Activated T-cell treated with anti-CD3 and anti-CD28 coated beads, Interleukin-2, amount 50 U/mL, for 72 hours (primary cell): ENCODE data around the gene PHF23. TPM values are rescaled to one million over a fixed set of nuclear protein-coding genes. Genes with fewer than 3 reads are reported as not detected.
A peak's percentile ranks its signal among the peaks of the same experiment; 100 is the strongest.

Experiments
- ATAC-seq, 2 donors: fragments of 150-1000 bp; cut with Tn5 transposase; replicated peaks in 1 of 2; 2 replicates each; pipeline ENCODE4 v1.10.0; 2021; ENCODE audit warnings: moderate library complexity in 2 of 2, mild to moderate bottlenecking in 1 of 2
- DNase-seq, 2 donors: peaks; one replicate each; pipeline ENCODE4 v3.0.0; 2021 to 2022; ENCODE audit warnings: mixed read lengths in 1 of 2
- H3K27ac Mint-ChIP-seq: one replicate; pipeline ENCODE4 v1.8.0; 2022; ENCODE audit warnings: mild to moderate bottlenecking, moderate library complexity, mixed read lengths
- H3K27me3 Mint-ChIP-seq: one replicate; pipeline ENCODE4 v1.8.0; 2022; ENCODE audit warnings: low read depth, mixed read lengths
- H3K36me3 Mint-ChIP-seq, 2 donors: one replicate each; pipeline ENCODE4 v1.8.0; 2022; ENCODE audit warnings: mixed read lengths in 2 of 2, mild to moderate bottlenecking in 1 of 2; ENCODE audit not compliant: insufficient read depth in 2 of 2
- H3K4me1 Mint-ChIP-seq: one replicate; pipeline ENCODE4 v1.8.0; 2022; ENCODE audit warnings: low read depth, mixed read lengths
- H3K4me3 Mint-ChIP-seq, 2 donors: one replicate each; pipeline ENCODE4 v1.8.0; 2022; ENCODE audit warnings: mild to moderate bottlenecking in 2 of 2, mixed read lengths in 2 of 2, moderate library complexity in 2 of 2
- H3K9me3 Mint-ChIP-seq, 2 donors: one replicate each; pipeline ENCODE4 v1.8.0; 2022; ENCODE audit warnings: mixed read lengths in 2 of 2
- total RNA-seq, 2 donors: library from RNA; stranded (reverse); gene quantifications; one replicate each; pipeline ENCODE4 v1.2.3, GENCODE V29; 2022

Gene PHF23
- total RNA-seq, 2 donors from 2014 or later = 28.9 to 32.2 TPM

- Mint-ChIP-seq H3K27ac (peak overlapping the region; percentile 99), H3K36me3 (peaks cover 13 to 19% of the 10 kb centered on the region in 2 donors)
Measured at GRCh38 chr17:7241090-7241733, 2.0 kb upstream of the PHF23 start.

GRCh38 chr17:7240375-7240774, 1.1 kb upstream of the PHF23 start:
- H3K9me3 Mint-ChIP-seq = no peaks in the 10 kb centered on the region
- peaks cover 12 to 16% of the 10 kb centered on the region in 2 donors for H3K36me3 Mint-ChIP-seq

More at GRCh38 chr17:7241090-7241733, 2.0 kb upstream of the PHF23 start:
- Mint-ChIP-seq H3K4me1 (peaks cover 48% of the 10 kb centered on the region), H3K4me3 (peak overlapping the region; percentile 93 to 100), H3K27me3 (no peaks in the 10 kb centered on the region), H3K9me3 (no peaks in the 10 kb centered on the region)
- DNase-seq (no peak), ATAC-seq (no peak)

GRCh38 chr17:7238420-7239090, 702 bp downstream of the PHF23 start:
- Mint-ChIP-seq H3K4me3 (peak overlapping the region; percentile 93 to 100), H3K27me3 (no peaks in the 10 kb centered on the region), H3K9me3 (no peaks in the 10 kb centered on the region), H3K27ac (peak overlapping the region; percentile 94), H3K4me1 (peaks cover 64% of the 10 kb centered on the region), H3K36me3 (peaks cover 13 to 17% of the 10 kb centered on the region in 2 donors)
- DNase-seq (peak in 1 of 2 donors; percentile 38), ATAC-seq (no peak)

More at GRCh38 chr17:7240375-7240774, 1.1 kb upstream of the PHF23 start:
- H3K27me3 Mint-ChIP-seq = no peaks in the 10 kb centered on the region
- H3K4me1 Mint-ChIP-seq = peaks cover 57% of the 10 kb centered on the region
- H3K27ac Mint-ChIP-seq = peak overlapping the region; percentile 76
- DNase-seq (no peak), ATAC-seq (no peak)
- H3K4me3 Mint-ChIP-seq = peak overlapping the region; percentile 93 to 100

GRCh38 chr17:7237761-7238419, 1.4 kb downstream of the PHF23 start:
- H3K36me3 Mint-ChIP-seq = peaks cover 13 to 17% of the 10 kb centered on the region in 2 donors
- no peaks in the 10 kb centered on the region for H3K9me3 Mint-ChIP-seq
- peak overlapping the region; percentile 93 to 100 for H3K4me3 Mint-ChIP-seq
- peak; percentile 88 to 89 for DNase-seq
- H3K27ac Mint-ChIP-seq = peak overlapping the region; percentile 55
- ATAC-seq = peak; percentile 42 to 49
- H3K4me1 Mint-ChIP-seq = peaks cover 67% of the 10 kb centered on the region
- H3K27me3 Mint-ChIP-seq = no peaks in the 10 kb centered on the region

GRCh38 chr17:7237266-7237760, 1.9 kb downstream of the PHF23 start:
- H3K27me3 Mint-ChIP-seq = no peaks in the 10 kb centered on the region
- peaks cover 13 to 17% of the 10 kb centered on the region in 2 donors for H3K36me3 Mint-ChIP-seq
- peaks cover 71% of the 10 kb centered on the region for H3K4me1 Mint-ChIP-seq
- H3K9me3 Mint-ChIP-seq = no peaks in the 10 kb centered on the region
- DNase-seq (no peak), ATAC-seq (no peak)
- peak overlapping the region; percentile 93 to 100 for H3K4me3 Mint-ChIP-seq
- H3K27ac Mint-ChIP-seq = peak overlapping the region; percentile 83

- H3K27me3 Mint-ChIP-seq = no peaks in the 10 kb centered on the region
- ATAC-seq (no peak), DNase-seq (no peak)
- peak overlapping the region; percentile 83 for H3K27ac Mint-ChIP-seq
- peaks cover 72% of the 10 kb centered on the region for H3K4me1 Mint-ChIP-seq
- peak overlapping the region; percentile 93 to 100 for H3K4me3 Mint-ChIP-seq
- peaks cover 11 to 13% of the 10 kb centered on the region in 2 donors for H3K36me3 Mint-ChIP-seq
- H3K9me3 Mint-ChIP-seq = no peaks in the 10 kb centered on the region
Measured at GRCh38 chr17:7236808-7237207, 2.4 kb downstream of the PHF23 start.

- DNase-seq = no peak
Measured at GRCh38 chr17:7235693-7236665, 3.3 kb downstream of the PHF23 start.

GRCh38 chr17:7234083-7234951, 4.9 kb downstream of the PHF23 start, which contains the start of gene DVL2:
Gene DVL2 (minus strand): TSS chr17:7234517. CDS start chr17:7234262, 255 bp downstream.
- H3K9me3 Mint-ChIP-seq = no peaks in the 10 kb centered on the region
- peak; percentile 57 to 60 for ATAC-seq
- peaks cover 10 to 16% of the 10 kb centered on the region in 2 donors for H3K36me3 Mint-ChIP-seq
- H3K27ac Mint-ChIP-seq = peak within 1 kb of the TSS; percentile 79
- H3K4me3 Mint-ChIP-seq = peak within 1 kb of the TSS; percentile 85 to 89
- peak; percentile 95 to 98 for DNase-seq
- H3K4me1 Mint-ChIP-seq = peaks cover 65% of the 10 kb centered on the region
- no peaks in the 10 kb centered on the region for H3K27me3 Mint-ChIP-seq

More at GRCh38 chr17:7235693-7236665, 3.3 kb downstream of the PHF23 start:
- Mint-ChIP-seq H3K4me3 (peak overlapping the region; percentile 85 to 89), H3K4me1 (peaks cover 72% of the 10 kb centered on the region), H3K27ac (peak overlapping the region; percentile 11), H3K27me3 (no peaks in the 10 kb centered on the region), H3K36me3 (peaks cover 8 to 12% of the 10 kb centered on the region in 2 donors), H3K9me3 (no peaks in the 10 kb centered on the region)
- ATAC-seq = no peak

GRCh38 chr17:7233701-7234082, 5.6 kb downstream of the PHF23 start:
- Mint-ChIP-seq H3K4me3 (peak overlapping the region; percentile 85 to 89), H3K27ac (peak overlapping the region; percentile 79), H3K27me3 (no peaks in the 10 kb centered on the region), H3K4me1 (peaks cover 65% of the 10 kb centered on the region), H3K36me3 (peaks cover 8 to 15% of the 10 kb centered on the region in 2 donors), H3K9me3 (no peaks in the 10 kb centered on the region)
- ATAC-seq = peak; percentile 1 to 3
- DNase-seq = no peak

GRCh38 chr17:7232114-7232513, 7.1 kb downstream of the PHF23 start:
- Mint-ChIP-seq H3K27me3 (no peaks in the 10 kb centered on the region), H3K9me3 (no peaks in the 10 kb centered on the region), H3K4me1 (peaks cover 66% of the 10 kb centered on the region), H3K36me3 (peaks cover 8 to 14% of the 10 kb centered on the region in 2 donors), H3K27ac (no peak overlapping the region), H3K4me3 (peak overlapping the region; percentile 36 to 89)
- DNase-seq (no peak), ATAC-seq (no peak)

- no peak for ATAC-seq
- no peak overlapping the region for H3K4me3 Mint-ChIP-seq
- no peak overlapping the region for H3K27ac Mint-ChIP-seq
- peaks cover 40% of the 10 kb centered on the region for H3K4me1 Mint-ChIP-seq
- H3K27me3 Mint-ChIP-seq = no peaks in the 10 kb centered on the region
- H3K9me3 Mint-ChIP-seq = no peaks in the 10 kb centered on the region
- H3K36me3 Mint-ChIP-seq = peaks cover 6 to 8% of the 10 kb centered on the region in 2 donors
- DNase-seq = no peak
Measured at GRCh38 chr17:7229504-7229903, 9.8 kb downstream of the PHF23 start.
